Measurements from ENCODE around the gene TLR8.

The TLR8 gene

DNA sequence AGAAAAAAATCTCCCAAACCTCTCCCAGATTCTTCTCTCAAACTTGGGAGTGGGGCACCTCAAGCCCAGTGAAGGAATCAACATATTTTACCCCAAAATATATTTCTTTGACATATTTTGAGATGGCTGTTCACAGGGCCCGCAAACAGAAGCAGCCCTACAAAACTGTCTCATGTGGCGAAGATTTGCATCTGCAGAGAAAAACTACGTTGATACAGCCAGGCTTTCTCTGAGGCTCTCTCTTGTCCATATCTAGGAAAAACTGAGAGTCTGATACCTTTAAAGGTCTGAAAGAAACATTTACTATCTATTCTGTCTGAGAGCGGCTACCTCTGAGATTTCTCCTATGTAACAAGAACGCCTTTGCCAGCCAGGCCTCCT, 45.2 kb downstream of the TLR8 start:
- no peak overlapping the region for H3K4me2 ChIP-seq
- H3K27ac ChIP-seq: no peak overlapping the region
- no peaks in the 10 kb centered on the region for H3K27me3 ChIP-seq (ENCODE audit: insufficient read depth, low read depth)
- H2AFZ ChIP-seq (ENCODE audit: low read depth): no peak overlapping the region
- no peak overlapping the region for H3K4me3 ChIP-seq (IDR thresholded peaks at IDR 0.05; ENCODE audit: insufficient read depth, low read depth, low read length)
- H3K79me2 ChIP-seq (ENCODE audit: insufficient read depth, low read depth): no peaks in the 10 kb centered on the region
- H3K36me3 ChIP-seq (ENCODE audit: insufficient read depth): no peaks in the 10 kb centered on the region
- no peak overlapping the region for H3K9ac ChIP-seq
- H3K4me1 ChIP-seq (ENCODE audit: low read depth, poor library complexity, severe bottlenecking): peaks cover 69% of the 10 kb centered on the region
- H4K20me1 ChIP-seq (ENCODE audit: insufficient read depth): no peaks in the 10 kb centered on the region
- TF ChIP-seq, protein P1, sequence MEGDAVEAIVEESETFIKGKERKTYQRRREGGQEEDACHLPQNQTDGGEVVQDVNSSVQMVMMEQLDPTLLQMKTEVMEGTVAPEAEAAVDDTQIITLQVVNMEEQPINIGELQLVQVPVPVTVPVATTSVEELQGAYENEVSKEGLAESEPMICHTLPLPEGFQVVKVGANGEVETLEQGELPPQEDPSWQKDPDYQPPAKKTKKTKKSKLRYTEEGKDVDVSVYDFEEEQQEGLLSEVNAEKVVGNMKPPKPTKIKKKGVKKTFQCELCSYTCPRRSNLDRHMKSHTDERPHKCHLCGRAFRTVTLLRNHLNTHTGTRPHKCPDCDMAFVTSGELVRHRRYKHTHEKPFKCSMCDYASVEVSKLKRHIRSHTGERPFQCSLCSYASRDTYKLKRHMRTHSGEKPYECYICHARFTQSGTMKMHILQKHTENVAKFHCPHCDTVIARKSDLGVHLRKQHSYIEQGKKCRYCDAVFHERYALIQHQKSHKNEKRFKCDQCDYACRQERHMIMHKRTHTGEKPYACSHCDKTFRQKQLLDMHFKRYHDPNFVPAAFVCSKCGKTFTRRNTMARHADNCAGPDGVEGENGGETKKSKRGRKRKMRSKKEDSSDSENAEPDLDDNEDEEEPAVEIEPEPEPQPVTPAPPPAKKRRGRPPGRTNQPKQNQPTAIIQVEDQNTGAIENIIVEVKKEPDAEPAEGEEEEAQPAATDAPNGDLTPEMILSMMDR (conservative IDR thresholded peaks at IDR 0.05; ENCODE audit: low read depth, low read length): no peak

DNA sequence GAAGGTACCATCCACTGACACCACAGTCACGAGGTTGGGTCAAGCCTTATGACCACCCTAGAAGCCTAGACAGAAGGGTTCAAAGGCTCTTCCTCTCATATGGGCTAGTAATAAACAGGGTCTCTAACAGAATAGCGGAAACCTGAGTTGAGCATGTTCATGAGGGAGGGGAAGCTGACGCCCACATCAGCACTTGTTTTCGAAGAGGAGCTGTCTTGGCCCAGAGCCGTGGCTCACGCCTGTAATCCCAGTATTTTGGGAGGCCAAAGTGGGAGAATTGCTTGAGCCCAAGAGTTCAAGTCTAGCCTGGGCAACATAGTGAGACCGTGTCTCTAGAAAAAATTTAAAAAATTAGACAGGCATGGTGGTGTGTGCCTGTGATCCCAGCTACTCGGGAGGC, 47.0 kb downstream of the TLR8 start:
- Histone ChIP-seq H4K20me1 (ENCODE audit: insufficient read depth) (no peaks in the 10 kb centered on the region), H3K79me2 (ENCODE audit: insufficient read depth, low read depth) (no peaks in the 10 kb centered on the region), H3K27me3 (ENCODE audit: insufficient read depth, low read depth) (no peaks in the 10 kb centered on the region), H3K36me3 (ENCODE audit: insufficient read depth) (no peaks in the 10 kb centered on the region), H3K9ac (no peak overlapping the region), H3K4me2 (no peak overlapping the region), H3K4me3 (IDR thresholded peaks at IDR 0.05; ENCODE audit: insufficient read depth, low read depth, low read length) (no peak overlapping the region), H2AFZ (ENCODE audit: low read depth) (no peak overlapping the region), H3K4me1 (ENCODE audit: low read depth, poor library complexity, severe bottlenecking) (peaks cover 65% of the 10 kb centered on the region), H3K27ac (no peak overlapping the region)
- TF ChIP-seq, protein P1 (conservative IDR thresholded peaks at IDR 0.05; ENCODE audit: low read depth, low read length): no peak

DNA sequence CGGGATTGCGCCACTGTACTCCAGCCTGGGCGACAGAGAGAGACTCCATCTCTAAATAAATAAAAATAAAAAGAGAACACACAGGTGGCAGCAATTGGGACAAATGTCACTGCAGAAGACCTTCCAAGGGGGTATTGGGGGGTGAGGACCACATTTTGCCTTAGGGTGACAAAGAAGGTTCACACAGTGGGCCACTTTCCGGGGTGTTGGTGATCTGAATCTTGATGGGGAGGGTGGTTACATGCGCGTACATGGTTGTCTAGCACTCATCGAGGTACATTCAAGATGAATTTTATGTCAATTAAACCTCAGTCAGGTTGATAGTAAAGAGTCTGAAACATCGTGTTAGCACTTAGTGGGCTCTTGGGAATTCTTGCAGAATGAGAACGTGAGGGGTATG, 48.0 kb downstream of the TLR8 start:
- H3K4me2 ChIP-seq: no peak overlapping the region
- peaks cover 58% of the 10 kb centered on the region for H3K4me1 ChIP-seq (ENCODE audit: low read depth, poor library complexity, severe bottlenecking)

DNA sequence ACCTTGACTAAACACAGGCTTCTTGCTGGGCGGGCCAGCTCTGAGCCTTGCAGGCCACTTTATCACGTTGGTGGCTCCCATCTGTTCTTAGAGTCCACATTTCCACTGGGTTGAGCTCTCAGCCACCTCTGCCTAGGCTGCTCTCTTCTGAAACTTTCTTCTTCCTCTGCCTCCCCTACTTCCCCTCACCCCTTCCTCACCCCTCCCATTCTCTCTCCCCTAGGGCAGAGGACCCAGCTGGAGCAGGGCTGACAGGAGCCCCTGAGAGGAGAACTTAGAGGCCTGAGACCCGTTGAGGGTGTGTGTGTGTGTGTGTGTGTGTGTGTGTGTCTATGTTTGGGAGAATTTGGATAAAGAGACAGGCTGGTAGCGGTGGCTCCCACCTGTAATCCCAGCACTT, 48.6 kb downstream of the TLR8 start:
- TF ChIP-seq, protein P1 (conservative IDR thresholded peaks at IDR 0.05; ENCODE audit: low read depth, low read length): no peak
- Histone ChIP-seq H3K27me3 (ENCODE audit: insufficient read depth, low read depth) (no peaks in the 10 kb centered on the region), H3K27ac (peak overlapping the region; percentile 96), H3K4me2 (peak overlapping the region; percentile 74), H3K4me3 (IDR thresholded peaks at IDR 0.05; ENCODE audit: insufficient read depth, low read depth, low read length) (no peak overlapping the region), H4K20me1 (ENCODE audit: insufficient read depth) (no peaks in the 10 kb centered on the region), H3K36me3 (ENCODE audit: insufficient read depth) (no peaks in the 10 kb centered on the region), H2AFZ (ENCODE audit: low read depth) (no peak overlapping the region; the same call in 1 of the 2 replicates), H3K4me1 (ENCODE audit: low read depth, poor library complexity, severe bottlenecking) (peaks cover 52% of the 10 kb centered on the region), H3K79me2 (ENCODE audit: insufficient read depth, low read depth) (no peaks in the 10 kb centered on the region), H3K9ac (no peak overlapping the region; the same call in 1 of the 2 replicates)

More for the DNA sequence above, 48.0 kb downstream of the TLR8 start:
- no peaks in the 10 kb centered on the region for H4K20me1 ChIP-seq (ENCODE audit: insufficient read depth)
- no peaks in the 10 kb centered on the region for H3K36me3 ChIP-seq (ENCODE audit: insufficient read depth)
- H3K4me3 ChIP-seq (IDR thresholded peaks at IDR 0.05; ENCODE audit: insufficient read depth, low read depth, low read length): no peak overlapping the region
- H3K27ac ChIP-seq: peak overlapping the region; percentile 96; the same call in 1 of the 2 replicates
- H3K9ac ChIP-seq: no peak overlapping the region
- TF ChIP-seq, protein P1 (conservative IDR thresholded peaks at IDR 0.05; ENCODE audit: low read depth, low read length): no peak
- no peak overlapping the region for H2AFZ ChIP-seq (ENCODE audit: low read depth)
- H3K79me2 ChIP-seq (ENCODE audit: insufficient read depth, low read depth): no peaks in the 10 kb centered on the region
- no peaks in the 10 kb centered on the region for H3K27me3 ChIP-seq (ENCODE audit: insufficient read depth, low read depth)
